HK-2 (cell line): ENCODE results near the gene PTCHD4.
"Not testable (repeated sequence)": the region's sequence is repeated elsewhere in the genome, so short reads cannot be mapped to it uniquely, and the experiment has no call there.

Experiments
- DNase-seq: peaks from one replicate; pipeline ENCODE4 v3.0.0-alpha.2; 2018; ENCODE audit not compliant: unreplicated experiment

Gene PTCHD4

DNA sequence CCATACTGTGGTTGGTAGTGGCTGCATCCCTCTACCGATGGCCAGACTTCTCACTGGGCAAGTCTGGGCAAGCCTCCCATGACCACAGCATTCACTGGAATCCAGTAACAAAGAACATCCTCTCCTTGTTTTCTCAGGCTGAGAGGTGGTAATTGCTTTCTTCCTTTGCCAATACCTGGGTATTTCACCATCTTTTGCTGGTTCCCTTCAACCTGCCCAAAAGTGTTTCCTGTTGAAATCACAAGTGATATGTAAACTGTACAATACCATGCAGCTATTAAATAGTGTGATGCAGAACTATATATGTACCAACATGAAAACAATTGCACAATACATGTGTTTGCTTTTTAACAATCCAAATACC, at the start of gene PTCHD4:
PTCHD4 (minus strand) TSS at position 55 of the 364 bp plus-strand sequence. CDS start 42,240 bp downstream, outside the sequence.
- DNase-seq, result no peak

DNA sequence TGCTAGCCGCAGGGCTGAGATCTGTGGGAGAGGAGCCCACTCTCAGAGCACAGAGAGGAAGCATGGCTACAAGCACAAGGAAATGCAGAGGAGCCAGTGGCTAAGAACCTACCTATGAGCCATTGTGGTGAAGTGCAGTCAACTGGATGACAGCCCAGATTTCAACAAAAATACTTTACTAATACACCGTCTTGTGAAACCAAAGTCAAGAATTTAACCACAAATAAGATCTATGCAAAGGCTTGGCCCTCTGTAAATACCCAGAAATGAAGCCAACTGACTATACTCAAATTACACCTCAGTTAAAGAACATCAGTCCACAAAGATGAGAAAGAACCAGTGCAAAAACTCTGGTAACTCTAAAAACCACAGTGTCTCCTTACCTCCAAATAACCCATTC, 40.1 kb upstream of the PTCHD4 start:
- DNase-seq, result no peak

DNA sequence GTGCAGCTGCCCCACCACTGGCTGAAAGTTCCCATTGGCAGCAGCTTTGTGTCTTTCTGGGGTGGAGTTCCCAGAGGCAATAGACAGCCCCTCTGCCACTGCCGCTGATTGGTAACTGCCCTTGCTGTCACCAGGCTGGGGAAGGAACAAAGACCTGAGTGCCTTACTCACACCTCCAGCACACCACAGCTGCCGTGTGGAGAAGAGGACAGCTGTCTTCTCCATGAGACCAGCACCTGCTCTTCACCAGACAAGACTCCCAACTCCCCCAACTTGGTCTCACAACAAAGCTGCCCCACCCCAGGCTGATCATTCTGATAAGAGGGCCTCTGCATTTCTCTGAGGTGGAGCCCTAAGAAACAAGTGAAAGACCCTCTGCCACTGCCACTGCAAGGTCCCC, 39.7 kb upstream of the PTCHD4 start:
- no peak for DNase-seq

DNA sequence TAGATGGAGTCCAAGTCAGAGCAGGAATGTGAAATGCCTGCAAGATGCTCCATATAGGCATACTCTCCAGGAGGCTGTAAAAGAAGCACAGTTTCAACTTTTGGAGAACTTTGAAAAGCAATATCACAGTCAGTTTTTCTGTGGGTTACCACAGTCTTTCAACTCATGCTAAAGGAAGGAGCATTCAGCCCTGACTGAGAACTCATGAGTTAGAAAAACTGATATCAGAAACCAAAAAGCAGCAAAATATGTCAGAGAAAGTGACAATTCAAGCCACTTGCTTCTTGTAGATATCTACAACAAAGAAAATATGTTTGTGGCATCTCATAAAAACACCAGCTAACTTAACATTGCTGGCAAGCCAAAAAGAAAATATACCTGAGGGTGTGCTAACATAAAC, 36.1 kb upstream of the PTCHD4 start:
- DNase-seq, result no peak

DNA sequence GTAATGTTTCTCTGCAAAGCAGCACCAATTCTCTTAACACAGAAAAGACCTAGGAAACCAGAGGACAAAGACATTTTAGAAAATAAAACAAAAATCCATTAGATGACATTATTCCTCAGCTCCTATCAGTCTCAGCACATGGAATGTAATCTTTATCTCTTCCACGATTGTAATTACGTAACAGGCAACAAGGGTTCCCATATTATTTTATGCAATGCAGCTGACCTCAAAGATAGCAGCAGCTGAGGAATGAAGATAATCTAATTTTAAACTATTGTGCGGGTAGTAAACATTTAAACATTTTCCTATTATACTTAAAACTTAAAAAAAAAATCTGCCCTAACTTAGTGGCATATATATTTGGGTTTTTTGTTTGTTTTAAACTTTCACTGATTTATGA, 33.0 kb upstream of the PTCHD4 start:
- no peak for DNase-seq

DNA sequence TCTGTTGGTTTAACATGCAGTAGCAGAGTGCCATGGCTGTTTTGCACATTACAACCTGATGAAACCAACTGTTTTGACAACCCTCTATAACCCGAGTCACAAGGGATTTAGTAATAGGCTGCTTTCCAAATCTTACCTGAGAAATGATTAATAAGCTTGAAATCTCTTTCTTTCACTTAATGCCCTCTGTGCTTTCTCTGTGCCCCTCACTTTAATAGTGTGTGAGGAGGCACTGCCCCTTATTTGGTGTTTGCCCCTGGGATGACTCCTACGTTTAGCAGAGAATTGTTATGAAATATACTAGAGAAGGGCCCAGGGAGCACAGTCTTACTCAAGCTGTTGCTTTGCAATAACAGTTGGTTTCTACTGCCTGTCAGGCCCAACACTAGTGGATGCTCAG, 31.0 kb upstream of the PTCHD4 start:
- no peak for DNase-seq

DNA sequence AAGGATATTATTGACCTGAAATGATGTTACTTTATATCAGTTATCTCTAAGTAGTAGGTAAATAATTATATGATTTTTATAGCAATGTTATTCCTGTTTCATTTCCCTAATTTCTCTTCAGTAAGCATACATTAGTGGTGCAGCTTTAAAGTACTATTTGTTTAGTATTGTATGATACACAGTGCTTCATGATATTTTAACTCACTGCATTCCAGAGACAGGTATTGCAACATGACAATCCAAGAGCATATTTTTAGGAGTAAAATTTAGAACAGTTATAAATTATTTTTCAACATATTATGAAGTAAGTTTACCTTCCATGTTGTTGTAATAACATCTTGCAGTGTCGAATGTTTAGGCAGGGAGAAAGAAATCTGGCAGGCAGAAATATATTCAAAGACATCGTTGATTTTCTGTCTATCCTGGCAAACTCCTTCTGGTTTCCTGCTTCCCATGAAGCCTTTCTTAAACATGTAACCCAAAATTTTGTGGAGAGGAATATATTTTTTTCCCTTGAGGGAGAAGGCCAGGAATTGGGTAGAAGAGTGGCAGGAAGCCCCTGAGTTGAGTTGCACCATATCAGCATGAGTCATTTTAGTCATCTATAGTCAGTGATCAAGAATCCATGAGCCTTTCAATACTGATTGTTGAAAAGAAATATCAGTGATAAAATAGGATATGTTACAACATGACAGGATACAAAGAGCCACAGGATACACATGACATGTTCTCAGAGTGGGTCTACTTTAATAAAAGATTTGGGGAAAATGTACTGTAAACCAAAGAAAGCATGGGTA, 29.0 kb upstream of the PTCHD4 start:
- no peak for DNase-seq

DNA sequence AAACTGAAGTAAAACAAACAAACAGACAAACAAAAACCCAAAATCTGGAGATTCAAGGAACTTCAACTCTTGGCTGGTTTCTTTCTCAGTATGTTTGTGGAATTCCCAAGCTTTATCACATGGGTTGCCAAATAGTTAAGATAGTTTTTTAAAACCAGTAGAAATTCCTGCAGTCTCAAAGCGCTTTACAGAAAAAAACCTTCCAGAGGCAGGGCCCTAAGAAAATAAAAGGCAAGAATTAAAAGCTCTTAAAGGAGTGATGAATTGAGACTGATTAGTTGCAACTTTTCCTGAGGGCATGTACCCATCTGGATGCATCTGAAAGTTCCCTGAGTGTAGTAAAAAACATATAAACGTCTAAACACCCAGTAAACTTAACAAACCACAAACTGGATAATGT, 25.9 kb upstream of the PTCHD4 start:
- DNase-seq, result no peak

DNA sequence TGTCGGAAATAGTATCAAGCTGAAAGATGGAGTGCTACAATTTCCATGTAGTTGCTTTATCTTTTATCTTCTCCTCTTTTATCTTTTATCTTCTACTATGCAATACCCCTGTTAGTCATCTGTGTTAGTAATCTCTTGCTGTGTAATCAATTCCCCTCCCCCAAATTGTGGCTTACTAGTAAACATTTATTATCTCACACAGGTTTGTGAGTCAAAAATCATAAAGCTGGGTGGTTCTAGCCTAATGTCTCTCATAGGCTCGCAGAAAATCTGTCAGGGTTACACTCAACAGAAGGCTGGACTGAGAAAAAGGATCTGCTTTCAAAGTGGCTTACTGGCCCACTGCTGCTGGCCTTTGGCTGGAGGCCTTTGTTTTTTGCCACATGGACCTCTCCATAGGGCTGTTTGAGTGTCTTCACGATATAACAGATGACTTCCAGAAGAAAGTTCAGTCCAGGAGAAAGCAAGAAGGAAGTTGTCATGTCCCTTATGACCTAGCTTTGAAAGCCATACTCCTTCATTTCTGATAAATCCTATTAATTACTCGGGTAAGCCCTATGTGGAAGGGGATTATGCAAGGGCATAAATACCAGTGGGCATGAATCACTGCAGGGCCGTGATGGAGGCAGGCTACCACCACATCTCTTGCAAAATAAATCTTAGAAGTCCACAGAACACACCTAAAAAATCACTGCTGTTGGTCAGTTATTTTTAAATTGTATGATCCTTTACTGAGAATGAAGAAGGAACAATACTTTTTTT, 24.5 kb upstream of the PTCHD4 start:
- DNase-seq, result no peak

DNA sequence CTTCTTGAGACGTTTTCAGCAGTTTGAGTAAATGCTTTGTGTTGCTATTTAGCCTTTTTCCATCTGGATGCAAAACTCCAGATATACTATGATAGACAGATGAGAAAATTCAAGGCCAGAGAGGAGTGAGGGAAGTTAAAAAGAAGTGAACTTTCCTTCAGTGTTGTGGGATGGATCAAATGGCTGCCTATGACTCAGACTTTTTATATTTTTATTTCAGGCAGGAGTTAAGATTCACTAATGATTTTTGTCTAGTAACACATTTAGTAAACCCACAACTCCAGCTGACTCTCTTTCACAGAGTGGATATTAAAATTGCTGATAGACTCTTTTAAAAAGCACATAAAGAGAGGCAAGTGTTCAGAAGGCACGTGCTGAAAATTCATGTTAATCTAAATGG, 23.2 kb upstream of the PTCHD4 start:
- no peak for DNase-seq

DNA sequence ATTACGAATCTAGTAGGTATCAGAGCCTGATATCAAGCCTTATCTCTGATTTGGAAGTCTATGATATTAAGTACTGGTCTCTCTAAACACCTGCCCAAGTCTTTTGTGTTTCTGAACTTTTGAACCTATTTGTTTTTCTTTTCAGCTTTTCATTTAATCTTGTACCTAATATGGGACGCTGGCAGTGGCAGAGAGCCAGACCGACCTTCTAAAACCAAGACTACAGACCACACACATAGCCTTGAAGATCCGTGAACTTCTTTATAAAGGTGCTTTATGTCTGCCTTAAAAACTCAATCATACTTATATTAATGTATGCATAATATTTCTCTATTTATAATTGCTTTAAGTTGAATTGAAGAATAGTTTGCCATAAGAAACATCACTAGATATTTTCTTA, 12.6 kb upstream of the PTCHD4 start:
- no peak for DNase-seq

DNA sequence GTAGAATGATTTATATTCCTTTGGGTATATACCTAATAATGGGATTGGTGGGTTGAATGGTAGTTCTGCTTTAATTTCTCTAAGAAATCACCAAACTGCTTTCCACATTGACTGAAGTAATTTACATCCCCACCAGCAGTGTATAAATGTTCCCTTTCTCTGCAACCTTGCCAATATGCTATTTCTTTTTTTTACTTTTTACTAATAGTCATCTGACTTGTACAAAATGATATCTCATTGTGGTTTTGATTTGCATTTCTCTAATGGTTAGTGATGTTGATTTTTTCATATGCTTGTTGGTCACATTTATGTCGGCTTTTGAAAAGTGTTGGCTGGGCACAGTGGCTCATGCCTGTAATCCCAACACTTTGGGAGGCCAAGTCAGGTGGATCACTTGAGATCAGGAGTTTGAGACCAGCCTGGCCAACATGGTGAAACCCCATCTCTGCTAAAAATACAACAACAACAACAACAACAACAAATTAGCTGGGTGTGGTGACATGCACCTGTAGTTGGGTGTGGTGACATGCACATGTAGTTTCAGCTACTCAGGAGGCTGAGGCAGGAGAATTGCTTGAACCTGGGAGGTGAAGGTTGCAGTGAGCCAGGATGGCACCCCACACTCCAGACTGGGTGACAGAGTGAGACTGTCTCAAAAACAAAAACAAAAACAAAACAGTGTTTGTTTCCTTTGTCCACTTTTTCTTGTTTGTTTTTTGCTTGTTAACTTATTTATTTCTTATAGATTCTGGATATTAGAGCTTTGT, 11.2 kb upstream of the PTCHD4 start:
- not testable (repeated sequence) for DNase-seq

DNA sequence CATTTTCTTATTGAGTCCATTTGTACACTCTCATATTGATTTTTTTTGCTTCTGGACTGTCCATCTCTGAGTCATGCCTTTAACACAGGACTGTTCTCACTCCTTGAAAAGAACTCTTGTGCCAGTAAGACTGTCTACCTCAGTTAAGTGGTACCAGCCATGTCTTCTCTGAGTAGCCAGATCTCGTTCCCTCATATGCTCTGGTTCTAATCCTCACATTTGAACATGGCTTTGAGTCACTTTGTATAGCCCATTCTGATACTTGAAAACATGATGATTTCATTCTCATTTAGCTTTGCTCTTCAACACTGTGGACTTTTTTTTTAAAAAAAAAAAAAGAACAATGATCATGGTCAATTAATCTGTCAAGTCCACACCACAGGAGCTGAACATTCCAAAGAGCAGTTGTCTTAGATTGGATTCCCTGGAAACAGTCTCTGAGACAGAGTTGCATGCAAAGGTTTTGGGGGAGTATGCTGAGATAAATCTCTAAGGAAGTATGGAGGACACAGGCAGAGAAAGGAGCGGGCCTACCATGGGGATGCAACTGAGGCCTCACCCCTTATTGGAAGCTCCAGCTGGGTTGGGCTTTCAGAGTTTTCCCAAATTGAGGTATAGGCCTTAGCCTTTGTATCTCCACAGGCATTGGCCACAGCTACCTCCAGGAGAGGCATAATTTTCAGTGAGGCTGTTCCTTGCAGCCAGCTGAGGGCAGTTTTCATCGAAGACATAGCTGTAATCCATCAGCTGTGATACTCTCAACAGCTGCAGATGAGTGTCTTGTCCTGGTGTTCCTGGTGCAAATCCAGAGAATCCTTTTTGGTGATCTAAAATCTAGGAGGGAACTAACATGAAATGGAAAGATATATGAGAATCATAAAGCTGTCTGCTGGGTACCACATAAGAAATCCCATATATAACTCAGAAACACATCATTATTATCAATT, 6.0 kb upstream of the PTCHD4 start:
- no peak for DNase-seq

DNA sequence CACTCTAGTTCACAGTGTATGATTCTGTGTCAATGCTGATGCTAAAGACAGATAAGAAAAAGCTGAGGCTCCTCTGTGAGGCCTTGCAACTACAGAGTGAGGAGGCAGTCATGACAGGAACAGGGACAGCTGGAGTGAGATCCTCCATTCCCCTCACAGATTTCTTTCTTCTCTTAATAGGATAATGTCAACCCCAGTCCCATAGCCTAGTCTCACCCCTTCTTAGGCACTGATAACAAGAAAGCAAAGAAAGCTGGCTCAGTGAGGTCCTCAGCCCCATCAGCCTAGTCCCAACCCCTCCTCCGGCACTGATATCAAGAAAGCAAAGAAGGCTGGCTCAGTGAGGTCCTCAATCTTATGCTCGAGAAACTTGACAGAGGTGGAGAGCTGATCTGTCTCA, 2.1 kb upstream of the PTCHD4 start:
- DNase-seq, result no peak

DNA sequence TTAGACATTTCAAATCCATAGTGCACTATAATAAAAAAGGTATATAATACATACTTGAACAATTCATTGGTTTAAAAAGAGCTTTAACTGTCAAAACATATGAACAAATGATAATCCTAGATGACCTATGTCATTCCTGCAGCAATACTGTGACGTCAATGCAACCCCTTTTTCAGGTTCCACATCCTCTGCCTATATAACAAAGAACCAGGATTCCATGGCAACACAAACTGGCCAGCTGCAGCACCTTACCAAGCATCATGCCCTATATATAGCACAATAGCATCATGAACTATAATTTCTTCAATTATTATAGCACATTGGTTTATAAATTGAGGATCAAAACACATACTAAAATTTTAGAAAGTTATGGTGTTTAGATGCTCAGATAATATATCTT, 578 bp upstream of the PTCHD4 start:
- no peak for DNase-seq

DNA sequence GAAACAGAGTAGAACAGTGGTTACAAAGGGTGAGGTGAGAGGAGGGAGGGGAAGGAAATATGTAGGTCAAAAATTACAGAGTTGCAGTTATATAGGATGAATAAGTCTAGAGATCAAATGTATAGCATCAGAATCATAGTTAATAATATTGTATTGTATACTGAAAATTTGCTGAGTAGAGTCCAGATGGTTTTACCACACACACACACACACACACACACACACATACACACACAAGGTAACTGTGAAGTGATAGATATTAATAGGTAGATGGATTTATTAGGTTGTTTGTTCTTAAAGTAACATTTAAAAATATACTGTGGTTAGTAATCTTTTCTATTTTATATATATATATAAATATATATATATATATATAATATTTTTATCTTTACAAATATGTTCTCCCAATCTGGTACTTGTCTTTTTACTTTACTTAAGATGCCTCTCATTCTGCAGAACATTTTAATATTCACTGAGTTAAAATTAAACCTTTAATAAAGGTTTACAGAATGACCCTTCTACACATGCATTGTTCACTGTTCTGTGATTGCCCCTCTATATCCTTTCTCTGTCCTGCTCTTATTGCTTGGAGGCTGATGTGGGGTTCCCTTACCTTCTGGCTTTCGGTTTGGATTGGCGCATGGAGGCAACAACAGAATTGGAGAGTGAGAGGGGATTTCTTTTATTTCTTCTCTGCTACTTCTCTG, 408 bp downstream of the PTCHD4 start:
- DNase-seq, result no peak

DNA sequence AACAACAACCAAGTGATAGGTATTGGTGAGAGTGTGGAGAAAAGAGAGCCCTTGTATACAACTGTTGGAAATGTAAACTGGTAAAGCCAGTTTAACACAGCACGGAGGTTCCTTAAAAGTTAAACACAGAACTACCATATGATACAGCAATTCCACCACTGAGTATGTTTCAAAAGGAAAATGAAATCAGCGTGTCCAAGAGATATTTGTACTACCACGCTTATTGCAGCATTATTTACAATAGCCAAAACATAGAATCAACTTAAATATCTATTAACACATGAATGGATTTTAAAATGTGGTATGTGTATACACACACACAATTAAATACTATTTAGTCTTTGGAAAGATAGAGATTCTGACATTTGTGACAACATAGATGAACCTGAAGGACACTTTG, 1.1 kb downstream of the PTCHD4 start:
- no peak for DNase-seq

DNA sequence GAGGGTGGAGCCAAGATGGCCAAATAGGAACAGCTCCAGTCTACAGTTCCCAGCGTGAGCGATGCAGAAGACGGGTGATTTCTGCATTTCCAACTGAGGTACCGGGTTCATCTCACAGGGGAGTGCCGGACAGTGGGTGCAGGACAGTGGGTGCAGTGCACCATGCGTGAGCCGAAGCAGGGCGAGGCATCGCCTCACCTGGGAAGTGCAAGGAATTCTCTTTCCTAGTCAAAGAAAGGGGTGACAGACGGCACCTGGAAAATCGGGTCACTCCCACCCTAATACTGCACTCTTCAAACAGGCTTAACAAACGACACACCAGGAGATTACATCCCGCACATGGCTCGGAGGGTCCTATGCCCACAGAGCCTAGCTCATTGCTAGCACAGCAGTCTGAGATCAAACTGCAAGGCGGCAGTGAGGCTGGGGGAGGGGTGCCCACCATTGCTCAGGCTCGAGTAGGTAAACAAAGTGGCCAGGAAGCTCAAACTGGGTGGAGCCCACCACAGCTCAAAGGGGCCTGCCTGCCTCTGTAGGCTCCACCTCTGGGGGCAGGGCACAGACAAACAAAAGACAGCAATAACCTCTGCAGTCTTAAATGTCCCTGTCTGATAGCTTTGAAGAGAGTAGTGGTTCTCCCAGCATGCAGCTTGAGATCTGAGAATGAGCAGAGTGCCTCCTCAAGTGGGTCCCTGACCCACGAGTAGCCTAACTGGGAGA, 8.4 kb downstream of the PTCHD4 start:
- DNase-seq, result not testable (repeated sequence)

DNA sequence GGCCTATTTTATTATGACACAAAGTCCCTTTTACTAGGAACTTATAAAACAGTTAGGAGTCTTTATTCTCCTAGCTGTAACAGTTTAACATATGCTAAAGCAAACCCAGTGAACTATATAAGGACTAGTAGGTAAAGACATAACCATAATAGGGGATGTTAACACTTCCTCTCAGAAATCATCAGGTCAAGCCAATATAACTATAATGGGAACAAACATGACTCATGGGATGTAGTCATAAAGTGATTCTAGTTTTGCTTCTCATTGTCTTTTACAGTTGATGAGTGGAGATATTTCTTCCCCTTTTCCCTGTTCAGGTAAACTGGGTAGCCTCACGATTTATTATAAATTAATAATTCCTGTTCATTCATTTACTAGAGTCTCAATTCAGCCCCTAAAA, 9.7 kb downstream of the PTCHD4 start:
- DNase-seq, result no peak

DNA sequence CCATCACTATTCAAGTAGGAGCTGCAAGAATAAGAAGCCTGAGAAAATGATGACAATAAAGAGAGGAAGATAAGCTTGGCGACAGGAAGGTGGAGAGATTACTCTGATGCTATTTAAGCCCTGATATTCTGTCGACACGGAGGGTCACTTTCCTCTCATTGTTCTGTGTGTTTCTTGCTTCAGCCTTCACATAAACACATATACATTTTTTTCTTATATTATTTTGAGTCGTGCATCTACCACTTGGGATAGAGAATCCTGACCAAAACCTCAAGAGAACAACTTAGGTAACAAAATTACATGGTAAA, 10.5 kb downstream of the PTCHD4 start:
- no peak for DNase-seq
